Smooth muscle cell (in vitro differentiated cells): Measurements from ENCODE around the gene SPOP. TPM values are rescaled to one million over a fixed set of nuclear protein-coding genes. Genes with fewer than 3 reads are reported as not detected.

ENCODE experiments used
- DNase-seq: peaks from one replicate; lab custom pipeline; 2025; ENCODE audit not compliant: unreplicated experiment; lab: John Stamatoyannopoulos, UW
- H2AFZ ChIP-seq: fragments of 200-600 bp; sonication (generic); 2 replicates; pipeline ENCODE4 v1.6.0; 2016; ENCODE audit warnings: antibody characterized with exemption, low read depth, mild to moderate bottlenecking
- H3F3A ChIP-seq: fragments of 200-600 bp; sonication (generic); 2 replicates; pipeline ENCODE4 v1.6.0; 2017; ENCODE audit warnings: antibody characterized with exemption, low read depth
- H3K27ac ChIP-seq: fragments of 200-600 bp; sonication (generic); 2 replicates; pipeline ENCODE4 v1.5.1; 2016; ENCODE audit warnings: low read depth, mild to moderate bottlenecking
- H3K27me3 ChIP-seq: fragments of 200-600 bp; sonication (generic); 2 replicates; pipeline ENCODE4 v1.6.1; 2016; ENCODE audit warnings: low read depth, mild to moderate bottlenecking
- H3K36me3 ChIP-seq: fragments of 200-600 bp; sonication (generic); 2 replicates; pipeline ENCODE4 v1.5.1; 2016; ENCODE audit warnings: low read depth
- H3K4me1 ChIP-seq: fragments of 200-600 bp; sonication (generic); 2 replicates; pipeline ENCODE4 v1.5.1; 2016; ENCODE audit warnings: low read depth
- H3K4me2 ChIP-seq: fragments of 200-600 bp; sonication (generic); 2 replicates; pipeline ENCODE4 v1.6.0; 2016; ENCODE audit warnings: mild to moderate bottlenecking
- H3K4me3 ChIP-seq: fragments of 200-600 bp; sonication (generic); 2 replicates; pipeline ENCODE4 v1.5.1; 2016; ENCODE audit warnings: mild to moderate bottlenecking
- H3K79me2 ChIP-seq: fragments of 200-600 bp; sonication (generic); 2 replicates; pipeline ENCODE4 v1.6.0; 2016; ENCODE audit warnings: low read depth, mild to moderate bottlenecking
- H3K9ac ChIP-seq: fragments of 200-600 bp; sonication (generic); 2 replicates; pipeline ENCODE4 v1.6.0; 2016; ENCODE audit warnings: low read depth
- H3K9me3 ChIP-seq: fragments of 200-600 bp; sonication (generic); replicated peaks from 2 replicates; pipeline ENCODE4 v1.5.1; 2016; ENCODE audit warnings: low read depth
- H4K20me1 ChIP-seq: fragments of 200-600 bp; sonication (generic); 2 replicates; pipeline ENCODE4 v1.6.0; 2016; ENCODE audit warnings: low read depth
- CTCF ChIP-seq: fragments of 200-600 bp; sonication (generic); IDR thresholded peaks from 2 replicates; pipeline ENCODE4 v1.5.1; 2017; ENCODE audit warnings: borderline replicate concordance, mild to moderate bottlenecking, antibody characterized with exemption; ENCODE audit not compliant: insufficient read depth, poor library complexity, severe bottlenecking
- WGBS: methylation state at CpG from one replicate; pipeline ENCODE4 v1.1.7; 2016; ENCODE audit warnings: low lambda C conversion rate; 5-methylcytosine and 5-hydroxymethylcytosine counted together
- polyA plus RNA-seq: library from polyadenylated mRNA; unstranded; fragments of >200 nt; fragmentation: Nextera tagmentation; extraction: Ambion mirVana; gene quantifications from 2 replicates; pipeline ENCODE4 v1.2.1, GENCODE V29; 2016
- total RNA-seq: library from RNA; depleted of rRNA; stranded (reverse); fragments of >200 nt; gene quantifications from 2 replicates; pipeline ENCODE4 v1.2.3, GENCODE V29; 2014

The SPOP gene
- total and polyA plus RNA-seq, 2 experiments from 2014 or later = 55.0 to 69.8 TPM

GRCh38 chr17:49576917-49577649 lies 100.8 kb downstream of the SPOP start:
- Histone ChIP-seq H3K9ac (peak overlapping the region; percentile 13), H3K9me3 (no peaks in the 10 kb centered on the region), H3K79me2 (no peaks in the 10 kb centered on the region), H3K27me3 (no peaks in the 10 kb centered on the region), H3F3A (no peaks in the 10 kb centered on the region), H3K27ac (no peak overlapping the region), H3K4me1 (no peaks in the 10 kb centered on the region), H2AFZ (no peak overlapping the region), H4K20me1 (no peaks in the 10 kb centered on the region), H3K4me2 (peak overlapping the region; percentile 91), H3K4me3 (peak overlapping the region; percentile 63), H3K36me3 (no peaks in the 10 kb centered on the region)
- TF ChIP-seq CTCF = no peak
- DNase-seq = no peak
- WGBS = 32% methylated on average over 15 of the region's 22 CpGs

GRCh38 chr17:49576088-49576916 lies 101.6 kb downstream of the SPOP start:
- no peaks in the 10 kb centered on the region for H4K20me1 ChIP-seq
- H3K9ac ChIP-seq = peak overlapping the region; percentile 13
- TF ChIP-seq CTCF = no peak
- H3K4me3 ChIP-seq = peak overlapping the region; percentile 63
- DNase-seq = no peak
- no peaks in the 10 kb centered on the region for H3F3A ChIP-seq
- no peaks in the 10 kb centered on the region for H3K9me3 ChIP-seq
- WGBS = 2% methylated on average over 11 of the region's 68 CpGs
- H3K27ac ChIP-seq = no peak overlapping the region
- no peaks in the 10 kb centered on the region for H3K4me1 ChIP-seq
- H2AFZ ChIP-seq = no peak overlapping the region
- H3K36me3 ChIP-seq = no peaks in the 10 kb centered on the region
- no peaks in the 10 kb centered on the region for H3K27me3 ChIP-seq
- H3K4me2 ChIP-seq = peak overlapping the region; percentile 91
- H3K79me2 ChIP-seq = no peaks in the 10 kb centered on the region

GRCh38 chr17:49575679-49576087 lies 102.2 kb downstream of the SPOP start, which contains the start of gene NXPH3:
NXPH3 (plus strand) TSS chr17:49575871; CDS start chr17:49576220, 349 bp downstream.
- H3K9ac ChIP-seq = peak within 1 kb of the TSS; percentile 13
- no peaks in the 10 kb centered on the region for H3K36me3 ChIP-seq
- no peaks in the 10 kb centered on the region for H3F3A ChIP-seq
- H3K4me3 ChIP-seq = peak within 1 kb of the TSS; percentile 63
- peak; percentile 49 for TF ChIP-seq CTCF
- DNase-seq = no peak
- H3K79me2 ChIP-seq = no peaks in the 10 kb centered on the region
- H3K4me2 ChIP-seq = peak within 1 kb of the TSS; percentile 91
- no peaks in the 10 kb centered on the region for H3K9me3 ChIP-seq
- no peaks in the 10 kb centered on the region for H4K20me1 ChIP-seq
- no peaks in the 10 kb centered on the region for H3K4me1 ChIP-seq
- WGBS = no CpG with 5 or more reads among the region's 55 CpGs
- H2AFZ ChIP-seq = no peak within 1 kb of the TSS
- H3K27me3 ChIP-seq = peaks cover 2% of the 10 kb centered on the region
- no peak within 1 kb of the TSS for H3K27ac ChIP-seq
